Epithelial cell of prostate (primary cell): ENCODE data around the gene RANGAP1.

Experiments
- DNase-seq: peaks from one replicate; pipeline ENCODE4 v3.0.0-alpha.2; 2011; ENCODE audit warnings: low read depth, low spot score
- H3K27ac ChIP-seq: fragments of 450-650 bp; 2 replicates; pipeline ENCODE4 v1.5.1; 2017; ENCODE audit warnings: mild to moderate bottlenecking

Gene RANGAP1

GRCh38 chr22:41204992-41205900 lies 80.7 kb downstream of the RANGAP1 start, which contains the start of gene L3MBTL2:
TSS of gene L3MBTL2 (plus strand) at chr22:41205312. CDS start at chr22:41205363, 51 bp downstream.
- DNase-seq = peak; percentile 75
- H3K27ac ChIP-seq = peak within 1 kb of the TSS; percentile 69

DNA sequence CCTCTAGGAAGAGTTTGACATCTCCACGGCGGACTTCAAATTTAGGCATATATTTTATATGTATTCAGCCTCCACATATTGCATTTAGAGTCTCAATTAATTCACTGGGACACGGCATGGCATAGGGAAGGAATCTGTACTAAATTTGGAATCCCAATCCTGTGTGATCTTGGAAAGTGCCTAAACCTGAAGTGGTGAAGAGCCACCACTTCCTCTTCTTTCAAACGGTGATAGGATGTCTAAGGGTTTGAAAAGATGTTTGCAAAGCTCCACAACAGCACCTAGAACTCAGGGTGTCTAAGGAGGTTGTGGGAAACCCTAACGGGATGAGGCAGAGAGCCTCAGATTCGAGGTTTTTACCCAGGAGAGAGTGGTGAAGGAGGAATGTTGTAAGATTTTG lies 81.9 kb downstream of the RANGAP1 start:
- DNase-seq = no peak
- H3K27ac ChIP-seq = no peak overlapping the region

DNA sequence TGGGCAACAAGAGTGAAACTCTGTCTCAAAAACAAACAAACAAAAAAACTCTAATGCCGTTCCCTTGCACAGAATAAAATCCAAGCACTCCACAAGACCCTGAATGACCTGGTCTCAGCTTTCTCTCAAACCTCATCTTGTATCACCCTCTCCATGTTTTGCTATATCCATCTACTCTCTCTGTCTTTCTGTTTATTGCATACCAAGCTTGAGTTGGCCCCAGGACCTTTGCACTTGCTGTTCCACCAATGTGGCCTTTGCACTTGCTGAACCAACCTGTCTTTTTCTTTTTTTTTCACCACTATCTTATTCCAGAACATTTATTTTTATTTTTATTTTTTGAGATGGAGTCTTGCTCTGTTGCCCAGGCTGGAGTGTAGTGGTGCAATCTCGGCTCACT lies 82.9 kb downstream of the RANGAP1 start:
- no peak overlapping the region for H3K27ac ChIP-seq
- no peak for DNase-seq

DNA sequence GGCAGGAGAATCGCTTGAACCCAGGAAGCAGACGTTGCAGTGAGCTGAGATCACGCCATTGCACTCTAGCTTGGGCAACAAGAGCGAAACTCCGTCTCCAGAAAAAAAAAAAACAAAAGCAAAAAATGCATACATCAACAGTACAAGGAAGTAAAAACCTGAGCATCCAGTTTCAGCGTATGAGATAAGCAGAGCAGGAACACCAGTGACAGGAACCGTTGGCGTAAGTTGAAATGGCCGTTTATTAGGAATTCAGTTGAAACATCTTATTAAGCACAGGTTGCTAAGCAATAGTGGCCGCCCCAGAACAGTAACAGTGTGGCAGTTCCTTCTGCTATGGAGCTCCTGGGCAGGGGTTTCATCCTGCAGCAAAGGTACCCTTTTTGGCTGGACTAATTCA lies 84.8 kb downstream of the RANGAP1 start:
- H3K27ac ChIP-seq = no peak overlapping the region
- DNase-seq = peak; percentile 27

- no peak overlapping the region for H3K27ac ChIP-seq
- DNase-seq = no peak
Observed at GRCh38 chr22:41198027-41198580, 87.9 kb downstream of the RANGAP1 start.

- no peak overlapping the region for H3K27ac ChIP-seq
- no peak for DNase-seq
Observed at GRCh38 chr22:41197038-41197972, 88.7 kb downstream of the RANGAP1 start.
